SJCRH30 (cell line): Measurements from ENCODE around the gene PRTN3. TPM values are rescaled to one million over a fixed set of nuclear protein-coding genes. Genes with fewer than 3 reads are reported as not detected.
"Not testable (repeated sequence)": the region's sequence is repeated elsewhere in the genome, so short reads cannot be mapped to it uniquely, and the experiment has no call there.

Experiments used
- DNase-seq, 2 experiments: peaks; one replicate each; pipeline ENCODE4 v3.0.0-alpha.2; 2015 to 2020
- H3K27ac ChIP-seq: fragments of 250-450 bp; sonication (Bioruptor Pico); 2 replicates; pipeline ENCODE4 v1.5.1; 2020; ENCODE audit warnings: mild to moderate bottlenecking, moderate library complexity
- H3K27me3 ChIP-seq: fragments of 250-450 bp; sonication (Bioruptor Pico); 2 replicates; pipeline ENCODE4 v1.5.1; 2020; ENCODE audit warnings: mild to moderate bottlenecking, moderate library complexity
- H3K36me3 ChIP-seq: fragments of 250-450 bp; sonication (Bioruptor Pico); 2 replicates; pipeline ENCODE4 v1.5.1; 2020; ENCODE audit warnings: mild to moderate bottlenecking, moderate library complexity
- H3K4me1 ChIP-seq: fragments of 250-450 bp; sonication (Bioruptor Pico); 2 replicates; pipeline ENCODE4 v1.5.1; 2020; ENCODE audit warnings: mild to moderate bottlenecking, moderate library complexity
- H3K4me3 ChIP-seq: fragments of 250-450 bp; sonication (Bioruptor Pico); 2 replicates; pipeline ENCODE4 v1.5.1; 2020; ENCODE audit warnings: mild to moderate bottlenecking, moderate library complexity
- H3K9me3 ChIP-seq: fragments of 250-450 bp; sonication (Bioruptor Pico); replicated peaks from 2 replicates; pipeline ENCODE4 v1.5.1; 2020; ENCODE audit warnings: mild to moderate bottlenecking, moderate library complexity
- total RNA-seq: library from RNA; depleted of rRNA; stranded (reverse); fragments of >200 nt; shearing (Covaris generic); gene quantifications from 2 replicates; pipeline ENCODE4 v1.2.3, GENCODE V29; 2014

Gene PRTN3
- total RNA-seq, 1 experiment from 2014 or later: not detected

GRCh38 chr19:810077-810855 is 30.5 kb upstream of the PRTN3 start:
- H3K27me3 ChIP-seq: no peaks in the 10 kb centered on the region
- H3K27ac ChIP-seq: no peak overlapping the region
- peaks cover 68% of the 10 kb centered on the region for H3K36me3 ChIP-seq
- H3K4me1 ChIP-seq: no peaks in the 10 kb centered on the region
- H3K4me3 ChIP-seq: no peak overlapping the region
- H3K9me3 ChIP-seq: no peaks in the 10 kb centered on the region
- DNase-seq: no peak

- Histone ChIP-seq H3K9me3 (no peaks in the 10 kb centered on the region), H3K27me3 (no peaks in the 10 kb centered on the region), H3K4me3 (no peak overlapping the region), H3K4me1 (no peaks in the 10 kb centered on the region), H3K36me3 (peaks cover 70% of the 10 kb centered on the region), H3K27ac (no peak overlapping the region)
- DNase-seq: no peak
Measured at GRCh38 chr19:810883-811489, 29.8 kb upstream of the PRTN3 start.

- Histone ChIP-seq H3K27ac (no peak overlapping the region), H3K27me3 (no peaks in the 10 kb centered on the region), H3K36me3 (peaks cover 67% of the 10 kb centered on the region), H3K4me1 (no peaks in the 10 kb centered on the region), H3K4me3 (no peak overlapping the region), H3K9me3 (no peaks in the 10 kb centered on the region)
- no peak for DNase-seq
Measured at GRCh38 chr19:811506-812048, 29.2 kb upstream of the PRTN3 start.

GRCh38 chr19:812049-812746 is 28.6 kb upstream of the PRTN3 start:
- no peak overlapping the region for H3K4me3 ChIP-seq
- H3K36me3 ChIP-seq: peaks cover 60% of the 10 kb centered on the region
- no peaks in the 10 kb centered on the region for H3K9me3 ChIP-seq
- no peak overlapping the region for H3K27ac ChIP-seq
- no peaks in the 10 kb centered on the region for H3K27me3 ChIP-seq
- no peak for DNase-seq
- no peaks in the 10 kb centered on the region for H3K4me1 ChIP-seq

GRCh38 chr19:812747-813218 is 28.0 kb upstream of the PRTN3 start:
- no peak for DNase-seq
- Histone ChIP-seq H3K27ac (no peak overlapping the region), H3K4me1 (no peaks in the 10 kb centered on the region), H3K27me3 (no peaks in the 10 kb centered on the region), H3K36me3 (peaks cover 55% of the 10 kb centered on the region), H3K9me3 (no peaks in the 10 kb centered on the region), H3K4me3 (no peak overlapping the region)

GRCh38 chr19:813219-814151 is 27.3 kb upstream of the PRTN3 start:
- H3K27ac ChIP-seq: no peak overlapping the region
- no peaks in the 10 kb centered on the region for H3K4me1 ChIP-seq
- H3K9me3 ChIP-seq: no peaks in the 10 kb centered on the region
- H3K4me3 ChIP-seq: no peak overlapping the region
- peaks cover 49% of the 10 kb centered on the region for H3K36me3 ChIP-seq
- no peaks in the 10 kb centered on the region for H3K27me3 ChIP-seq
- no peak for DNase-seq

- no peaks in the 10 kb centered on the region for H3K27me3 ChIP-seq
- no peak overlapping the region for H3K4me3 ChIP-seq
- peaks cover 40% of the 10 kb centered on the region for H3K36me3 ChIP-seq
- no peak for DNase-seq
- H3K4me1 ChIP-seq: no peaks in the 10 kb centered on the region
- H3K27ac ChIP-seq: no peak overlapping the region
- no peaks in the 10 kb centered on the region for H3K9me3 ChIP-seq
Measured at GRCh38 chr19:814152-815078, 26.4 kb upstream of the PRTN3 start.

- Histone ChIP-seq H3K36me3 (peaks cover 32% of the 10 kb centered on the region), H3K27me3 (no peaks in the 10 kb centered on the region), H3K4me3 (no peak overlapping the region), H3K4me1 (no peaks in the 10 kb centered on the region), H3K9me3 (no peaks in the 10 kb centered on the region), H3K27ac (no peak overlapping the region)
- no peak for DNase-seq
Measured at GRCh38 chr19:815079-815774, 25.6 kb upstream of the PRTN3 start.

- H3K9me3 ChIP-seq: no peaks in the 10 kb centered on the region
- H3K36me3 ChIP-seq: peaks cover 24% of the 10 kb centered on the region
- no peaks in the 10 kb centered on the region for H3K4me1 ChIP-seq
- H3K4me3 ChIP-seq: no peak overlapping the region
- no peak overlapping the region for H3K27ac ChIP-seq
- H3K27me3 ChIP-seq: no peaks in the 10 kb centered on the region
- no peak for DNase-seq
Measured at GRCh38 chr19:815775-816499, 24.9 kb upstream of the PRTN3 start.

- peaks cover 19% of the 10 kb centered on the region for H3K36me3 ChIP-seq
- no peak overlapping the region for H3K4me3 ChIP-seq
- H3K4me1 ChIP-seq: no peaks in the 10 kb centered on the region
- no peaks in the 10 kb centered on the region for H3K9me3 ChIP-seq
- DNase-seq: no peak
- no peaks in the 10 kb centered on the region for H3K27me3 ChIP-seq
- no peak overlapping the region for H3K27ac ChIP-seq
Measured at GRCh38 chr19:816500-816857, 24.3 kb upstream of the PRTN3 start.

- not testable (repeated sequence) for H3K27me3 ChIP-seq, H3K4me1 ChIP-seq, DNase-seq
Measured at GRCh38 chr19:820212-820611, 20.6 kb upstream of the PRTN3 start.

GRCh38 chr19:821231-821824 is 19.5 kb upstream of the PRTN3 start:
- Histone ChIP-seq H3K27me3 (no peaks in the 10 kb centered on the region), H3K4me3 (no peak overlapping the region), H3K4me1 (no peaks in the 10 kb centered on the region), H3K9me3 (no peaks in the 10 kb centered on the region), H3K27ac (no peak overlapping the region), H3K36me3 (no peaks in the 10 kb centered on the region)
- no peak for DNase-seq

More at GRCh38 chr19:820212-820611, 20.6 kb upstream of the PRTN3 start:
- not testable (repeated sequence) for H3K4me3 ChIP-seq, H3K36me3 ChIP-seq, H3K27ac ChIP-seq, H3K9me3 ChIP-seq
